Measurements from ENCODE around the gene PSMG4.

DNA sequence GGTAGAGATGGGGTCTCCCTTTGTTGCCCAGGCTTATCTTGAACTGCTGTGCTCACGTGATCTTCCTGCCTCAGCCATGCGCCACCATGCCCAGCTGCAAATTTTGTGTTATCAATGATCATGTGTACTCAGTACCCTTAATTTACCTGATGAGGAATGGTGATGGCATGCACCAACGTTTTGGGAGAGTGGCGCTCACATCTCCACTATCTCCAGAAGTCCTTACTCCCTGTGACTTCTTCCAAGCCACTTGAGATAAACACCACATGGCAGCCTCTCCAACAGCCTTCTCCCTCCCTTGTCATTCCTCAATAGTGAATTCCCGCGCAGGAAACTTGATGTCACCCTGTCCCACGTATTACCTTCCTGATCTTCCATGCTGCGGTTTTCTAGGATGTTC, 58.1 kb downstream of the PSMG4 start:
- TF ChIP-seq, protein P1, sequence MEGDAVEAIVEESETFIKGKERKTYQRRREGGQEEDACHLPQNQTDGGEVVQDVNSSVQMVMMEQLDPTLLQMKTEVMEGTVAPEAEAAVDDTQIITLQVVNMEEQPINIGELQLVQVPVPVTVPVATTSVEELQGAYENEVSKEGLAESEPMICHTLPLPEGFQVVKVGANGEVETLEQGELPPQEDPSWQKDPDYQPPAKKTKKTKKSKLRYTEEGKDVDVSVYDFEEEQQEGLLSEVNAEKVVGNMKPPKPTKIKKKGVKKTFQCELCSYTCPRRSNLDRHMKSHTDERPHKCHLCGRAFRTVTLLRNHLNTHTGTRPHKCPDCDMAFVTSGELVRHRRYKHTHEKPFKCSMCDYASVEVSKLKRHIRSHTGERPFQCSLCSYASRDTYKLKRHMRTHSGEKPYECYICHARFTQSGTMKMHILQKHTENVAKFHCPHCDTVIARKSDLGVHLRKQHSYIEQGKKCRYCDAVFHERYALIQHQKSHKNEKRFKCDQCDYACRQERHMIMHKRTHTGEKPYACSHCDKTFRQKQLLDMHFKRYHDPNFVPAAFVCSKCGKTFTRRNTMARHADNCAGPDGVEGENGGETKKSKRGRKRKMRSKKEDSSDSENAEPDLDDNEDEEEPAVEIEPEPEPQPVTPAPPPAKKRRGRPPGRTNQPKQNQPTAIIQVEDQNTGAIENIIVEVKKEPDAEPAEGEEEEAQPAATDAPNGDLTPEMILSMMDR (IDR thresholded peaks at IDR 0.05): no peak
- no peak for TF ChIP-seq POLR2AphosphoS5 (IDR thresholded peaks at IDR 0.05)
- TF ChIP-seq POLR2A (IDR thresholded peaks at IDR 0.05): no peak

Measured in transverse colon (tissue), 4 donors.